K562 (cell line): Measurements from ENCODE around the gene CAMSAP2. TPM values are rescaled to one million over a fixed set of nuclear protein-coding genes. Genes with fewer than 3 reads are reported as not detected.

ENCODE experiments used
- ATAC-seq: fragments of 200-7000 bp; cut with Tn5 transposase; 3 replicates; pipeline ENCODE4 v1.9.1; 2020; ENCODE audit warnings: moderate library complexity
- BruUV-seq: library from RNA; stranded (reverse); fragments of 400-500 nt; replicated peaks from 2 replicates; lab custom pipeline; 2021; lab: Mats Ljungman, UMichigan
- CTCF ChIA-PET: fragments of 300-600 bp; formaldehyde crosslinking; extraction: SDS; loops from one replicate; lab custom pipeline; 2021; ENCODE audit warnings: low intra/inter-chr PET ratio; lab: Yijun Ruan, JAX
- POLR2A ChIA-PET: fragments of 300-600, 350-650 bp; sonication (Branson Sonifier 250); formaldehyde crosslinking; extraction: SDS; loops from one replicate; lab custom pipeline; 2021; ENCODE audit warnings: antibody characterized with exemption, inconsistent platforms; lab: Yijun Ruan, JAX
- DNase-seq, 4 experiments: peaks; one replicate each; pipeline versions ENCODE4 v3.0.0 to v3.0.0-alpha.2; 2011 to 2018; ENCODE audit warnings: low spot score in 3 of 4, mixed read lengths in 3 of 4; ENCODE audit errors: extremely low read depth in 1 of 4
- FAIRE-seq: peaks from 2 replicates; lab custom pipeline; 2011; peaks lifted over from hg19 to GRCh38; lab: Jason Lieb, UNC
- H2AFZ ChIP-seq: 2 replicates; pipeline ENCODE4 v1.6.0; 2011; ENCODE audit warnings: low read depth, low read length, control low read depth, inconsistent platforms
- H3K27ac ChIP-seq: fragments of 200-600 bp; 3 replicates; pipeline ENCODE4 v1.8.0; 2011; ENCODE audit warnings: low read depth, mild to moderate bottlenecking, control low read depth, inconsistent platforms, low read length, moderate library complexity, mixed read lengths; ENCODE audit errors: extremely low read depth
- H3K27me3 ChIP-seq, 2 experiments: fragments of 300-600 bp in 1 of 2; 2 replicates in 1 of 2; 3 replicates in 1 of 2; pipeline versions ENCODE4 v1.6.0 to v1.8.0; 2011; ENCODE audit warnings: inconsistent platforms in 2 of 2, low read length in 2 of 2, mild to moderate bottlenecking in 1 of 2, mixed read lengths in 1 of 2, moderate library complexity in 1 of 2; ENCODE audit not compliant: control insufficient read depth in 2 of 2, insufficient read depth in 2 of 2
- H3K36me3 ChIP-seq: fragments of 300-600 bp; 3 replicates; pipeline ENCODE4 v1.8.0; 2011; ENCODE audit warnings: mild to moderate bottlenecking, low read length, inconsistent platforms; ENCODE audit not compliant: control insufficient read depth, insufficient read depth
- H3K4me1 ChIP-seq, 2 experiments: fragments of 200-600 bp in 1 of 2; replicated peaks in 1 of 2; 2 replicates in 1 of 2; 3 replicates in 1 of 2; pipeline versions ENCODE4 v1.5.1 to v1.8.0; 2011; ENCODE audit warnings: inconsistent platforms in 2 of 2, low read length in 2 of 2, mild to moderate bottlenecking in 1 of 2, mixed read lengths in 1 of 2, moderate library complexity in 1 of 2; ENCODE audit not compliant: control insufficient read depth in 2 of 2, insufficient read depth in 2 of 2
- H3K4me2 ChIP-seq: 2 replicates; pipeline ENCODE4 v1.6.1; 2011; ENCODE audit warnings: low read length, control low read depth, inconsistent platforms, mixed read lengths; ENCODE audit not compliant: insufficient read depth
- H3K4me3 ChIP-seq: fragments of 200-600 bp; sonication (generic), shearing (Covaris generic); 2 replicates; pipeline ENCODE4 v1.5.1; 2016; ENCODE audit warnings: control low read depth, inconsistent platforms
- H3K79me2 ChIP-seq: fragments of 200-600 bp; 3 replicates; pipeline ENCODE4 v1.8.0; 2011; ENCODE audit warnings: low read length, inconsistent platforms; ENCODE audit not compliant: control insufficient read depth, insufficient read depth
- H3K9ac ChIP-seq, 2 experiments: 2 replicates each; pipeline versions ENCODE4 v1.6.0 to v1.6.1; 2011; ENCODE audit warnings: low read depth in 2 of 2, low read length in 2 of 2, control low read depth in 1 of 2, inconsistent platforms in 1 of 2, mild to moderate bottlenecking in 1 of 2, mixed read lengths in 1 of 2; ENCODE audit not compliant: insufficient read depth in 1 of 2
- H3K9me1 ChIP-seq: one replicate; pipeline ENCODE4 v1.6.0; 2011; ENCODE audit warnings: inconsistent platforms, mild to moderate bottlenecking, low read length, moderate library complexity; ENCODE audit not compliant: control insufficient read depth, insufficient read depth
- H3K9me3 ChIP-seq: replicated peaks from 2 replicates; pipeline ENCODE4 v1.5.1; 2011; ENCODE audit warnings: low read depth, low read length, inconsistent platforms; ENCODE audit not compliant: control insufficient read depth, insufficient read depth
- H4K20me1 ChIP-seq: replicated peaks from 2 replicates; pipeline ENCODE4 v1.6.1; 2011; ENCODE audit warnings: low read length, inconsistent platforms, mixed read lengths; ENCODE audit not compliant: control insufficient read depth, insufficient read depth
- BDP1 ChIP-seq: IDR thresholded peaks from 3 replicates; pipeline ENCODE4 v1.6.1; 2011; ENCODE audit not compliant: insufficient read length, insufficient read depth
- CBFB ChIP-seq: sonication (generic); formaldehyde crosslinking; IDR thresholded peaks from 2 replicates; pipeline ENCODE4 v1.4.0; 2020; ENCODE audit warnings: mild to moderate bottlenecking, missing genetic modification reagents
- E2F1 ChIP-seq: sonication (generic); formaldehyde crosslinking; IDR thresholded peaks from 2 replicates; pipeline ENCODE4 v1.8.1; 2023; ENCODE audit warnings: mild to moderate bottlenecking, missing genetic modification reagents, moderate library complexity
- ETV6 ChIP-seq, 3 experiments: fragments of 150-350 bp in 1 of 3; sonication (generic) in 1 of 3; formaldehyde crosslinking in 1 of 3; IDR thresholded peaks; 2 replicates each; pipeline versions ENCODE4 v1.6.1 to v1.8.0; 2014 to 2022; ENCODE audit warnings: borderline replicate concordance in 2 of 3, low read depth in 2 of 3, antibody characterized with exemption in 1 of 3, low read length in 1 of 3, mild to moderate bottlenecking in 1 of 3, missing genetic modification reagents in 1 of 3
- EWSR1 ChIP-seq: fragments of 450-650 bp; IDR thresholded peaks from 2 replicates; pipeline ENCODE4 v1.6.1; 2018; ENCODE audit warnings: borderline replicate concordance, mild to moderate bottlenecking, low read depth, moderate library complexity; ENCODE audit not compliant: partially characterized antibody
- HMGXB4 ChIP-seq: sonication (generic); formaldehyde crosslinking; IDR thresholded peaks from 2 replicates; pipeline ENCODE4 v1.8.1; 2023; ENCODE audit warnings: mild to moderate bottlenecking, missing genetic modification reagents
- ILK ChIP-seq: fragments of 450-650 bp; IDR thresholded peaks from 2 replicates; pipeline ENCODE4 v1.6.1; 2016; ENCODE audit warnings: missing genetic modification characterization, low read depth, mild to moderate bottlenecking, missing compliant biosample characterization, moderate library complexity, borderline replicate concordance
- NCOA2 ChIP-seq, 2 experiments: fragments of 450-650 bp; IDR thresholded peaks; 2 replicates each; pipeline ENCODE4 v1.6.1; 2018; ENCODE audit warnings: mild to moderate bottlenecking in 2 of 2, moderate library complexity in 1 of 2; ENCODE audit not compliant: partially characterized antibody in 2 of 2
- RBM39 ChIP-seq: fragments of 200-400 bp; formaldehyde crosslinking; optimal IDR thresholded peaks from 2 replicates; pipeline ENCODE3; 2018; ENCODE audit warnings: low read depth, low read length
- SPI1 ChIP-seq: IDR thresholded peaks from 2 replicates; pipeline ENCODE4 v1.6.1; 2011; ENCODE audit warnings: low read depth, low read length, control low read depth, borderline replicate concordance
- SRSF9 ChIP-seq: fragments of 200-400 bp; formaldehyde crosslinking; IDR thresholded peaks from 2 replicates; pipeline ENCODE4 v1.6.1; 2017; ENCODE audit warnings: low read depth, low read length, borderline replicate concordance
- STAT5A ChIP-seq: IDR thresholded peaks from 2 replicates; pipeline ENCODE4 v1.6.1; 2012; ENCODE audit warnings: low read length, inconsistent platforms, borderline replicate concordance
- ZNF507 ChIP-seq: conservative IDR thresholded peaks from 2 replicates; pipeline ENCODE4 v1.6.1; 2017; ENCODE audit warnings: missing genetic modification characterization, missing compliant biosample characterization
- ZNF699 ChIP-seq: fragments of 250-450 bp; sonication (Bioruptor Pico); IDR thresholded peaks from 2 replicates; pipeline ENCODE4 v1.8.0; 2021; ENCODE audit warnings: mild to moderate bottlenecking, moderate library complexity; ENCODE audit not compliant: insufficient replicate concordance
- ZNF764 ChIP-seq: fragments of 250-450 bp; sonication (Bioruptor Pico); IDR thresholded peaks from 2 replicates; pipeline ENCODE4 v1.4.0; 2020; ENCODE audit warnings: low read depth, mild to moderate bottlenecking, moderate library complexity
- WGBS: fragments of 100-300 bp; shearing (Covaris generic); methylation state at CpG from one replicate; pipeline ENCODE4 v1.1.6; 2016; ENCODE audit warnings: low coverage, mixed read lengths; ENCODE audit not compliant: insufficient coverage; ENCODE audit errors: missing lambda C conversion rate; 5-methylcytosine and 5-hydroxymethylcytosine counted together
- in situ Hi-C: fragments of 300-500 bp; cut with MboI; formaldehyde crosslinking; loops from 4 replicates; pipeline ENCODE4 v1.15.0; 2018; ENCODE audit warnings: inconsistent platforms, mixed read lengths
- intact Hi-C: fragments of 100-400 bp; cut with micrococcal nuclease; formaldehyde crosslinking; loops from 2 replicates; pipeline ENCODE4 v1.14.2; 2022
- polyA plus RNA-seq, 8 experiments: library from polyadenylated mRNA; depleted of rRNA in 4 of 8; stranded (reverse) in 5 of 8; unstranded in 3 of 8; fragments of >200 nt; fragmentation: Nextera tagmentation in 2 of 8; fragmentation: Illumina TruSeq in 1 of 8; extraction: Ambion mirVana in 2 of 8; extraction: Trizol in 1 of 8; gene quantifications; 2 replicates each; pipeline versions ENCODE4 v1.2.1 to v1.2.3, GENCODE V29; 2011 to 2014; ENCODE audit warnings: inconsistent platforms in 1 of 8, missing spikeins in 1 of 8
- total RNA-seq, 7 experiments: library from RNA; depleted of rRNA in 6 of 7; stranded (reverse); fragments of >200 nt in 6 of 7; fragmentation: Illumina TruSeq in 2 of 7; extraction: Trizol in 2 of 7; gene quantifications; 2 replicates each; pipeline versions ENCODE4 v1.2.1 to v1.2.3, GENCODE V29; 2011 to 2021; ENCODE audit warnings: low replicate concordance in 1 of 7

Gene CAMSAP2
- total and polyA plus RNA-seq, 9 of the 15 experiments (the other 6 are each of a cell fraction or from before 2014, with no cell fraction given) = 1.4 to 7.5 (median 2.7) TPM

- H3K79me2 ChIP-seq = no peaks in the 10 kb centered on the region
- no peaks in the 10 kb centered on the region for H3K27me3 ChIP-seq
- in situ Hi-C loops (no loop called here), intact Hi-C loops (loop anchor here (2.0 to 5.0 kb wide), 2 partner anchors 68 to 112 kb away; no protein-coding TSS in a partner anchor)
- no peaks in the 10 kb centered on the region for H3K9me3 ChIP-seq
- ChIA-PET POLR2A (interaction anchor here (0.7 to 2.9 kb wide), 3 partner anchors 9 to 1815 kb away, joined by 3 to 10 read pairs (median 3); partner anchors contain the start of gene DDX59), CTCF (no interaction called here)
- peaks cover 10 to 11% of the 10 kb centered on the region in 2 experiments; a peak in 3 of 5 replicates for H3K4me1 ChIP-seq
- peak overlapping the region; percentile 77 for H3K4me2 ChIP-seq
- FAIRE-seq (no peak), DNase-seq (peak; percentile 56 to 76 (median 66)), ATAC-seq (peak; percentile 89)
- peak overlapping the region; percentile 95 for H2AFZ ChIP-seq
- no peaks in the 10 kb centered on the region for H3K9me1 ChIP-seq
- no peaks in the 10 kb centered on the region for H4K20me1 ChIP-seq
- no peaks in the 10 kb centered on the region for H3K36me3 ChIP-seq
- 2% methylated on average over 41 of the region's 80 CpGs for WGBS
- peak overlapping the region; percentile 69 for H3K4me3 ChIP-seq
- H3K27ac ChIP-seq = peak overlapping the region; percentile 50; the same call in 2 of the 3 replicates
- BruUV-seq = no TSS peak
- H3K9ac ChIP-seq = peak overlapping the region; percentile 52 to 91; a peak in 3 of 4 replicates
- TF ChIP-seq ZNF507 (tag) (no peak), RBM39 (no peak), EWSR1 (no peak), ETV6 (IDR thresholded peaks at IDR 0.05; ENCODE audit: borderline replicate concordance in 1 of 2, low read depth in 2 of 2, low read length in 1 of 2) (no peak), ETV6 (CRISPR knock-in tag; IDR thresholded peaks at IDR 0.05; ENCODE audit: borderline replicate concordance) (no peak), ZNF764 (CRISPR knock-in tag) (no peak), ZNF699 (CRISPR knock-in tag) (no peak), SRSF9 (no peak), ILK (tag) (no peak), NCOA2 (IDR thresholded peaks at IDR 0.05; ENCODE audit: partially characterized antibody in 2 of 2) (no peak), E2F1 (CRISPR knock-in tag) (no peak), SPI1 (no peak), CBFB (CRISPR knock-in tag) (0 out of 2 replicates have a peak, but pooled peaks have one; percentile 58), BDP1 (no peak), STAT5A (no peak), HMGXB4 (no peak)
Measured at GRCh38 chr1:200738949-200739651, 407 bp downstream of the CAMSAP2 start.
